NB4 (cell line): ENCODE measurements around the gene CAB39.

Experiments
- CTCF ChIP-seq: IDR thresholded peaks from one replicate; pipeline ENCODE4 v1.5.1; 2012; ENCODE audit warnings: low read depth, low read length
- MAX ChIP-seq: IDR thresholded peaks from 2 replicates; pipeline ENCODE4 v1.6.1; 2011; ENCODE audit warnings: low read depth, low read length
- POLR2A ChIP-seq: IDR thresholded peaks from 2 replicates; pipeline ENCODE4 v1.6.1; 2011; ENCODE audit warnings: mild to moderate bottlenecking; ENCODE audit not compliant: insufficient read length; ENCODE audit errors: extremely low read depth

GRCh38 chr2:230723363-230723762 lies 10.7 kb downstream of the CAB39 start:
- TF ChIP-seq POLR2A = no peak
- TF ChIP-seq CTCF = no peak
- TF ChIP-seq MAX = no peak
